ENCODE measurements around the gene ASZ1.

ASZ1 gene

GRCh38 chr7:117401293-117402002 is 25.8 kb downstream of the ASZ1 start:
- no peak for DNase-seq

GRCh38 chr7:117399820-117400422 is 27.4 kb downstream of the ASZ1 start:
- DNase-seq = no peak

- DNase-seq = no peak
Measured at GRCh38 chr7:117395743-117396142, 31.6 kb downstream of the ASZ1 start.

GRCh38 chr7:117393781-117394180 is 33.5 kb downstream of the ASZ1 start:
- DNase-seq = no peak

- DNase-seq = no peak
Measured at GRCh38 chr7:117389871-117390270, 37.4 kb downstream of the ASZ1 start.

GRCh38 chr7:117386110-117386706 is 41.1 kb downstream of the ASZ1 start:
- no peak for DNase-seq

GRCh38 chr7:117385363-117386109 is 41.8 kb downstream of the ASZ1 start:
- DNase-seq = no peak

- no peak for DNase-seq
Measured at GRCh38 chr7:117384688-117385362, 42.5 kb downstream of the ASZ1 start.

- no peak for DNase-seq
Measured at GRCh38 chr7:117383483-117384189, 43.7 kb downstream of the ASZ1 start.

- DNase-seq = no peak
Measured at GRCh38 chr7:117383046-117383445, 44.2 kb downstream of the ASZ1 start.

- no peak for DNase-seq
Measured at GRCh38 chr7:117381362-117381761, 45.9 kb downstream of the ASZ1 start.

- DNase-seq = no peak
Measured at GRCh38 chr7:117375380-117375779, 51.9 kb downstream of the ASZ1 start.

- no peak for DNase-seq
Measured at GRCh38 chr7:117372073-117372472, 55.2 kb downstream of the ASZ1 start.

GRCh38 chr7:117364339-117365080 is 62.8 kb downstream of the ASZ1 start:
- DNase-seq = no peak

- DNase-seq = no peak
Measured at GRCh38 chr7:117362294-117362888, 64.9 kb downstream of the ASZ1 start.

GRCh38 chr7:117350027-117350426 is 77.3 kb downstream of the ASZ1 start:
- no peak for DNase-seq

GRCh38 chr7:117349570-117349969 is 77.7 kb downstream of the ASZ1 start:
- no peak for DNase-seq

GRCh38 chr7:117347962-117348672 is 79.2 kb downstream of the ASZ1 start:
- DNase-seq = no peak

- no peak for DNase-seq
Measured at GRCh38 chr7:117347480-117347879, 79.8 kb downstream of the ASZ1 start.

- DNase-seq = no peak
Measured at GRCh38 chr7:117346161-117346560, 81.1 kb downstream of the ASZ1 start.

- DNase-seq = no peak
Measured at GRCh38 chr7:117338020-117338419, 89.3 kb downstream of the ASZ1 start.
